HS-5 (cell line): ENCODE results near the gene RIMS1.
"Not testable (repeated sequence)": the region's sequence is repeated elsewhere in the genome, so short reads cannot be mapped to it uniquely, and the experiment has no call there.

Experiments used
- DNase-seq: peaks from one replicate; pipeline ENCODE4 v3.0.0-alpha.2; 2012; ENCODE audit warnings: low read depth

RIMS1 gene

GRCh38 chr6:72248621-72249020 lies 362.3 kb downstream of the RIMS1 start:
- DNase-seq, result no peak

GRCh38 chr6:72250664-72251063 lies 364.3 kb downstream of the RIMS1 start:
- no peak for DNase-seq

GRCh38 chr6:72260489-72260888 lies 374.1 kb downstream of the RIMS1 start:
- DNase-seq, result no peak

GRCh38 chr6:72261554-72261953 lies 375.2 kb downstream of the RIMS1 start:
- DNase-seq, result no peak

GRCh38 chr6:72262254-72262653 lies 375.9 kb downstream of the RIMS1 start:
- no peak for DNase-seq

GRCh38 chr6:72267470-72267869 lies 381.1 kb downstream of the RIMS1 start:
- DNase-seq, result no peak

- no peak for DNase-seq
Observed at GRCh38 chr6:72271531-72271930, 385.2 kb downstream of the RIMS1 start.

- peak; percentile 37 for DNase-seq
Observed at GRCh38 chr6:72272958-72273357, 386.6 kb downstream of the RIMS1 start.

- no peak for DNase-seq
Observed at GRCh38 chr6:72275888-72276287, 389.5 kb downstream of the RIMS1 start.

- DNase-seq, result no peak
Observed at GRCh38 chr6:72282201-72282600, 395.9 kb downstream of the RIMS1 start.

GRCh38 chr6:72283571-72283970 lies 397.2 kb downstream of the RIMS1 start:
- DNase-seq, result no peak

GRCh38 chr6:72286911-72287311 lies 400.6 kb downstream of the RIMS1 start:
- peak; percentile 39 for DNase-seq

- peak; percentile 4 for DNase-seq
Observed at GRCh38 chr6:72287801-72288200, 401.5 kb downstream of the RIMS1 start.

GRCh38 chr6:72288592-72288991 lies 402.2 kb downstream of the RIMS1 start:
- DNase-seq, result no peak

- no peak for DNase-seq
Observed at GRCh38 chr6:72290620-72291019, 404.3 kb downstream of the RIMS1 start.

GRCh38 chr6:72296375-72296774 lies 410.0 kb downstream of the RIMS1 start:
- no peak for DNase-seq

GRCh38 chr6:72305971-72306370 lies 419.6 kb downstream of the RIMS1 start:
- DNase-seq, result no peak

- DNase-seq, result no peak
Observed at GRCh38 chr6:72316675-72317380, 430.5 kb downstream of the RIMS1 start.

- peak; percentile 28 for DNase-seq
Observed at GRCh38 chr6:72321788-72322187, 435.4 kb downstream of the RIMS1 start.

- no peak for DNase-seq
Observed at GRCh38 chr6:72322771-72323170, 436.4 kb downstream of the RIMS1 start.

GRCh38 chr6:72324591-72324990 lies 438.2 kb downstream of the RIMS1 start:
- DNase-seq, result no peak

GRCh38 chr6:72328775-72329174 lies 442.4 kb downstream of the RIMS1 start:
- DNase-seq, result no peak

GRCh38 chr6:72335203-72335602 lies 448.9 kb downstream of the RIMS1 start:
- DNase-seq, result not testable (repeated sequence)

- DNase-seq, result peak; percentile 14
Observed at GRCh38 chr6:72348926-72349325, 462.6 kb downstream of the RIMS1 start.
